OCI-LY3 (cell line): Measurements from ENCODE around the gene ARHGAP15.
A peak's percentile ranks its signal among the peaks of the same experiment; 100 is the strongest.

Experiments used
- H2AFZ ChIP-seq: fragments of 200-600, 300-600 bp; shearing (Covaris generic); 2 replicates; pipeline ENCODE4 v1.6.0; 2014; ENCODE audit warnings: antibody characterized with exemption, low read depth, low read length
- H3K27ac ChIP-seq: fragments of 200-600, 300-600 bp; sonication (generic); 2 replicates; pipeline ENCODE4 v1.5.1; 2014; ENCODE audit warnings: mild to moderate bottlenecking, low read length, moderate library complexity, mixed read lengths
- H3K27me3 ChIP-seq: fragments of 200-600, 300-600 bp; sonication (generic); 2 replicates; pipeline ENCODE4 v1.6.1; 2014; ENCODE audit warnings: low read depth, low read length, mixed read lengths
- H3K36me3 ChIP-seq: fragments of 200-600, 300-600 bp; sonication (generic); replicated peaks from 2 replicates; pipeline ENCODE3; 2014; ENCODE audit warnings: low read depth, low read length, mixed read lengths
- H3K4me1 ChIP-seq: fragments of 300-600, 200-600 bp; sonication (generic); 2 replicates; pipeline ENCODE4 v1.6.1; 2014; ENCODE audit warnings: low read length, mixed read lengths
- H3K4me2 ChIP-seq: fragments of 200-600, 300-600 bp; sonication (generic); 2 replicates; pipeline ENCODE4 v1.6.1; 2014; ENCODE audit warnings: low read length, mixed read lengths
- H3K4me3 ChIP-seq: fragments of 300-600, 200-600 bp; sonication (generic); 2 replicates; pipeline ENCODE4 v1.5.1; 2014; ENCODE audit warnings: antibody characterized with exemption, mild to moderate bottlenecking, low read length, moderate library complexity
- H3K79me2 ChIP-seq: fragments of 300-600, 200-600 bp; shearing (Covaris generic); 2 replicates; pipeline ENCODE4 v1.6.1; 2014; ENCODE audit warnings: mild to moderate bottlenecking, low read length, mixed read lengths
- H3K9ac ChIP-seq: fragments of 300-600, 200-600 bp; shearing (Covaris generic); 2 replicates; pipeline ENCODE4 v1.6.0; 2014; ENCODE audit warnings: mild to moderate bottlenecking, low read length, moderate library complexity
- H3K9me3 ChIP-seq: fragments of 200-600, 300-600 bp; shearing (Covaris generic); 2 replicates; pipeline ENCODE4 v1.6.1; 2014; ENCODE audit warnings: low read length, mixed read lengths; ENCODE audit not compliant: insufficient read depth
- H4K20me1 ChIP-seq: fragments of 200-600, 300-600 bp; sonication (generic); 2 replicates; pipeline ENCODE4 v1.6.1; 2016; ENCODE audit warnings: low read length, mixed read lengths; ENCODE audit not compliant: insufficient read depth
- EZH2phosphoT487 ChIP-seq: fragments of 200-600 bp; shearing (Covaris generic); IDR thresholded peaks from 2 replicates; pipeline ENCODE4 v1.6.1; 2018; ENCODE audit warnings: antibody characterized with exemption, mixed run types, low read depth
- TF ChIP-seq, protein P1 (sequence below): fragments of 200-600, 300-600 bp; sonication (generic); IDR thresholded peaks from 2 replicates; pipeline ENCODE4 v1.5.1; 2014; ENCODE audit warnings: antibody characterized with exemption, low read length, low read depth

Gene ARHGAP15

DNA sequence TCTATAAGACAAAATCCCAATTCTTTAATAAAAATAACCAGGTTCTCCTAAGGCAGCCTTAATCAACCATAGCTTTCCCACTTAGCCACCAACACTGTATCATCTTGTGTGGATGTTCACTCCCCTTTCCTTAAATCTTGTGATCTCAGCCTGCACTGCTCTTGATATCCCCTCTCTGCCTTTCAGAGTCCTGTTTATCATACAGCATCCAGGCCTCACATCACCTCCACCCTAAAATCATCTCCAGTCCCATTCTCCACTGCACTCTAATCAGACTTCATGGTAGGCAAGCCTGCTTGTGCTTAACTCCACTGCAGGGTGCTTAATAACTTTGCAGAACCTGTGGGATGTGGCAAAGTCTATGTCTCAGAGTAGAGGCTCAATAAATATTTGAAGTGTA is 18.8 kb downstream of the ARHGAP15 start:
- no peak for TF ChIP-seq EZH2phosphoT487
- TF ChIP-seq, protein P1, sequence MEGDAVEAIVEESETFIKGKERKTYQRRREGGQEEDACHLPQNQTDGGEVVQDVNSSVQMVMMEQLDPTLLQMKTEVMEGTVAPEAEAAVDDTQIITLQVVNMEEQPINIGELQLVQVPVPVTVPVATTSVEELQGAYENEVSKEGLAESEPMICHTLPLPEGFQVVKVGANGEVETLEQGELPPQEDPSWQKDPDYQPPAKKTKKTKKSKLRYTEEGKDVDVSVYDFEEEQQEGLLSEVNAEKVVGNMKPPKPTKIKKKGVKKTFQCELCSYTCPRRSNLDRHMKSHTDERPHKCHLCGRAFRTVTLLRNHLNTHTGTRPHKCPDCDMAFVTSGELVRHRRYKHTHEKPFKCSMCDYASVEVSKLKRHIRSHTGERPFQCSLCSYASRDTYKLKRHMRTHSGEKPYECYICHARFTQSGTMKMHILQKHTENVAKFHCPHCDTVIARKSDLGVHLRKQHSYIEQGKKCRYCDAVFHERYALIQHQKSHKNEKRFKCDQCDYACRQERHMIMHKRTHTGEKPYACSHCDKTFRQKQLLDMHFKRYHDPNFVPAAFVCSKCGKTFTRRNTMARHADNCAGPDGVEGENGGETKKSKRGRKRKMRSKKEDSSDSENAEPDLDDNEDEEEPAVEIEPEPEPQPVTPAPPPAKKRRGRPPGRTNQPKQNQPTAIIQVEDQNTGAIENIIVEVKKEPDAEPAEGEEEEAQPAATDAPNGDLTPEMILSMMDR, result no peak
- Histone ChIP-seq H3K79me2 (peaks cover 65% of the 10 kb centered on the region), H4K20me1 (peaks cover 10% of the 10 kb centered on the region; the same call in 1 of the 2 replicates), H3K36me3 (peaks cover 8% of the 10 kb centered on the region), H3K9me3 (no peaks in the 10 kb centered on the region), H3K27ac (no peak overlapping the region), H2AFZ (no peak overlapping the region), H3K27me3 (no peaks in the 10 kb centered on the region), H3K9ac (no peak overlapping the region), H3K4me2 (no peak overlapping the region), H3K4me1 (peaks cover 41% of the 10 kb centered on the region), H3K4me3 (no peak overlapping the region)

GRCh38 chr2:143148757-143149156 is 19.5 kb downstream of the ARHGAP15 start:
- no peak for TF ChIP-seq EZH2phosphoT487
- TF ChIP-seq, protein P1, result no peak
- H3K9ac ChIP-seq, result no peak overlapping the region
- no peak overlapping the region for H2AFZ ChIP-seq
- H3K4me3 ChIP-seq, result no peak overlapping the region
- H3K9me3 ChIP-seq, result no peaks in the 10 kb centered on the region
- peaks cover 10% of the 10 kb centered on the region; the same call in 1 of the 2 replicates for H4K20me1 ChIP-seq
- H3K4me2 ChIP-seq, result no peak overlapping the region
- peaks cover 62% of the 10 kb centered on the region for H3K79me2 ChIP-seq
- H3K27me3 ChIP-seq, result no peaks in the 10 kb centered on the region
- peaks cover 5% of the 10 kb centered on the region for H3K36me3 ChIP-seq
- H3K27ac ChIP-seq, result no peak overlapping the region
- peaks cover 46% of the 10 kb centered on the region for H3K4me1 ChIP-seq

DNA sequence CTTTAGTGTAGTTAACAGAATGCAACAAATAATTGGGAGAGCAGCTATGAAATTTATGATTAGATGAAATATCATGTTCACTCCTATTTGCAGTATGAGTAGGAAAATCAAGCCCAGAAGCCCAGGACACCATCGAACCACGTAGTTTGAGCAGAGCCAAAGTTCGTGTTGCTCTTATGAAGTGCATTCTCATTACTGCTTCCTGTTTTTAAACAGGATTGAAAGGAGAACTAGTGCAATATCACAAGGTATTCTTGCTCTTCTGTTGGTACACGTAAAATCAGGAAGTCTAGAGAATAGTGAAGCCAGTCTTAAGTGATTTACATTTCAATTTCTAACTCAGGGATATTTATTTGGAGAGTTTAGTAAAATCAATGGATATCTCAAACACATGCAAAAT is 21.1 kb downstream of the ARHGAP15 start:
- H3K36me3 ChIP-seq, result peaks cover 6% of the 10 kb centered on the region
- peak overlapping the region; percentile 56 for H3K4me3 ChIP-seq
- H3K79me2 ChIP-seq, result peaks cover 60% of the 10 kb centered on the region
- H3K27ac ChIP-seq, result peak overlapping the region; percentile 70
- H2AFZ ChIP-seq, result no peak overlapping the region
- peaks cover 17% of the 10 kb centered on the region for H4K20me1 ChIP-seq
- no peak for TF ChIP-seq EZH2phosphoT487
- TF ChIP-seq, protein P1, result no peak
- H3K9ac ChIP-seq, result peak overlapping the region; percentile 33; the same call in 1 of the 2 replicates
- peak overlapping the region; percentile 66 for H3K4me2 ChIP-seq
- H3K27me3 ChIP-seq, result no peaks in the 10 kb centered on the region
- peaks cover 51% of the 10 kb centered on the region for H3K4me1 ChIP-seq
- H3K9me3 ChIP-seq, result no peaks in the 10 kb centered on the region

DNA sequence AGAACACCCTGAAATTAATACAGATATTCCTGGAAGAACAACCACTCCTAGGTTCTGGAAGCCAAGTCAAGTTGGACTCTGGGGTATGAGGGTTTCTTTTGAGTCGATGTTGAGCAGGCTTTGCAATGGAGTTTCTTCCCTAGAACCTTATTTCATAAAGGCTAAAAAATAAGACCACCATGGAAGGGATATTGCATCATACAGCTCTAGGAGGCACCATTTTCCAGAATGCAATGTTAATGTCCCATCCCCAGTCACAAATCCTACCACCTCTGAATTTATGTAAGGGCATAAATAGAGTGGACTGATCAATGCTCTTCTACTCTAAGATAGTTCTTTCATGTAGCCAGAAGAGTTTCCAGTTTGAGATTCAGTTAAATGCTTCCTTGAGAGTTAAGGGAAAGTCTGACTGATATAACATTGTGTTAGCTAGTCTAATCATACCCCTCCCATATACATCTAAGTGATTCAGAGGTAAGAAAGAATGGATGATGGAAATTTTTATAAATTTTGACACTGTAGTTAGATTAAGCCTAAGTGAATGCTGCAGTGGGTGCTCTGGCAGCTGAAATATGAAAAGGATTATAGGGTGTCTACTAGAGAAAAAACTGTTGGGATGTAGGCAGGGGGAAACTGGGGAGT is 22.0 kb downstream of the ARHGAP15 start:
- H2AFZ ChIP-seq, result no peak overlapping the region
- H3K4me3 ChIP-seq, result no peak overlapping the region
- peaks cover 11% of the 10 kb centered on the region for H3K36me3 ChIP-seq
- no peaks in the 10 kb centered on the region for H3K27me3 ChIP-seq
- no peak overlapping the region for H3K9ac ChIP-seq
- peak overlapping the region; percentile 70 for H3K27ac ChIP-seq
- TF ChIP-seq, protein P1, result no peak
- no peak for TF ChIP-seq EZH2phosphoT487
- H4K20me1 ChIP-seq, result peaks cover 17% of the 10 kb centered on the region
- no peaks in the 10 kb centered on the region for H3K9me3 ChIP-seq
- peak overlapping the region; percentile 66 for H3K4me2 ChIP-seq
- peaks cover 51% of the 10 kb centered on the region for H3K4me1 ChIP-seq
- peaks cover 57% of the 10 kb centered on the region for H3K79me2 ChIP-seq
